Activated CD4-positive, alpha-beta T cell treated with anti-CD3 and anti-CD28 coated beads, Interleukin-2, Interleukin-6, amounts not matched to agents 100 ng/mL and 50 ng/mL, durations not matched to agents 16 hours and 8 hours (primary cell): ENCODE results near the gene LCLAT1.

Experiments
- DNase-seq: peaks from one replicate; pipeline ENCODE4 v3.0.0-alpha.2; 2020

LCLAT1 gene

DNA sequence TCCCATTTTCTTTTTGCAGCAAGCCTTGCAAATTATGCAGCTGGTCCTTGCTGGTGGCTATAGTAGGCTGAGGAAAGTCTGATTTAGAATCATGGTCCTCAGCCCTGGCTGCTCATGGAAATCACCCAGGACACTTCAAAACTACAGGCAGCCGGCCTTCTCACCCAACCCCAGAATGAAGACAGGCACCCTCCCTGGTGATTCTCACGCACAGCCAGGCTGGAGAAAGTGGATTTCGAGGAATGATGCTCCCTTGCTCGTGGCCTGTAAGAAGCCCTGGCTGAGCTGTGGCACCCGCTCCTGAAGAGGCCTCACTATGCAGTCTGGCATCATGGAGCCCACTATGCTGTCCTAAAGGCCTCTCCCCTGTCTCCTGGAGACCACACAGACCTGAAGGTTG lies 202.8 kb downstream of the LCLAT1 start:
- DNase-seq: no peak

DNA sequence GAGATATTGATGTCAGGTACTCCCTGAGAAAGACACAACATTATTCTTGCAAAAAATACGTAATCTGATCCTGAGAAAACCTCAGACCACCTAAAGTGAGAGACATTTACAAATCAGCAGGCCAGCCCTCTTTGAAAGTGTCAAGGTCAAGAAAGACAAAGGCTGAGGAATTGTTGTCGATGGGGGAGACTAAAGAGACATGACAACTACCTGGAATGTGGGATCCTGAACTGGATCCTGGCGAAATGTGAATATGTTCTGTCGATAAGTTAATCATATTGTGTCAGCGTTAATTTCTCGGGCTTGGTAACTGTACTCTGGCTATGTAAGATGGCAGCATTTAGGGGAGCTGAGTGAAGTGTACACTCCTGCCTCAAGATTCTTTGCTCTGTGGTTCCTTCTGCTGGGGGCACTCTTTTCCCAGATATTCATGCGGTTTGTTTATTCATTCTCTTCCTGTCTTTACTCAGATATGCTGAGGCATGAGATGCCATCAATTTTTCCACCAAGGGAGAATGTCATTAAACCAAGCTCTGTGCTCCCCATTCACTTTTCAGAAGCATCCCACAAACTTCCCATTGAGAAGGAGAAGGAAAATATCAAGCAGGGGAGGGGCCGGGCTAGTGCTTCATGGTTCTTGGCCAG lies 205.3 kb downstream of the LCLAT1 start:
- no peak for DNase-seq

DNA sequence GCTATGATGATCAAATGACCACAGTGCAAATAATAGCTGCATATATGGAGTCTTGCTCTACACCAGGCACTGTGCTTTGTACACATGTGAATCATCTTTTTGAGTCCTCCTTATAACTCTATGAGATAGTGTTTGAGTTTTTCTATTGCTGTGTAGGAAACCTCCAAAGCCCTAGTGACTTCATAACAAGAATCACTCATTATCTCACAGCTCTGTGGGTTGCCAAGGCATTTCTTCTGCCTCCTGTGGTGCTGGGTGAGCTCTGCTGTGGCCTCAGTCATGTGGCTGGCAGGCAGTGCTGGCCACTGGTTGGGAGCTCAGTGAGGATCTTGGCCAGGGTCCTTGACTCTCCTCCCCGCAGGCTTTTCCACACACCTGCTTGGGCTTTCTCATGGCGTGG lies 206.8 kb downstream of the LCLAT1 start:
- peak; percentile 23 for DNase-seq

DNA sequence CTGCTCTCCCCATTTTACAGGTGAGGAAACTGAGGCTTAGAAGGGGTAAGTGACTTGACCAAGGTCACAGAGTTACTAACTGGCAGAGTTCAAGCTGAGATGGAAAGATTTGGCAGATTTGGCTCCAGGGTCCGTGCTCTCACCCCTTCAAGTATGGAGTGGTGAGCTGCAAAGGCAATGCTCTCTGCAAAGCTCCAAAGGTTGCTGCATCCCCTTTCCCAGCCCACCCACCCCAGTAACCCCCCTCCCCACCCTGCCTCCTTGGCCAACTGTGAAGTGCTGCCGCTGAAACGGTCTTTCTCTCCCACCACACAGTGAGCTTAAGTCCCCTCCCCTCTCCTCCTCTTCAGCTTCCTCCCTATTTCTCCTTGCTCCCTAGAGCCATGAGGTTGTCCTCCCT lies 207.4 kb downstream of the LCLAT1 start:
- DNase-seq: no peak

DNA sequence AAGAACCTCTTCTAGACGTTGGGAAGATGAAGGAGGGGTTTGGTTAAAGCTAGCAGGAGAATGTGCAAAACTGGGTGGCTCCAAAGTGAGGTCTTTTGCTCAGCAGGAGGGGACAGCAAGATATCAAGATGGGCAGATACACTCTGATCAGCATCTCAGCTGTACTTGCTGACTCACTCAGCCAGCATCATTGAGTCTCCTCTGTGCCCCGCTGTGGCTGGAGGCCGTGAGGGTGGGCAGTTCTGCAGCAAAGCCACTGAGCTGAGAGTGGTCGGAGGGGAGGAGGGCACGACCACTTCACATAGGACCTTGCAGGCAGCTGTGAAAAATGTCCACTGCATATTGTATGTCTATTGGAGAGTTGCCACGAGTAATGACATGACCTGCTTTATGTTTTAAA lies 208.2 kb downstream of the LCLAT1 start:
- DNase-seq: no peak

DNA sequence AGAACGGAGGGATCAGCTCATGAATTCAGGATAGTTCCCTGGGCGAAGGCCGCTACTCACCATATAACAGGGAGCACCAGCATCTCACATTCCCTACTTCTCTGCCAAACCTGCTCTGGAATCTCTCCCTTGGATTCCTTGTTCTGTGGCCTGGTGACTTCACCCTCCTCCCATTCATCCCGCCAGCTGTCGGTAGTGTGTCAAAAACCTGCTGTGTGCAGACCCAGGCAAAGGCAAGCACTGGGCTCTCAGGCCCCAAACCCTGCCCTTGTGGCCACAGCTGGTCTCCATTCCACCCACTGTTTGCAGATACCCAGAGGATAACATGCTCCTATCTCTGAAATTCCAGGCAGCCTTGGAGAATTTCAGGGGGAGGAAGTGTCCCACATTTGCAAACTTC lies 208.6 kb downstream of the LCLAT1 start:
- DNase-seq: no peak

DNA sequence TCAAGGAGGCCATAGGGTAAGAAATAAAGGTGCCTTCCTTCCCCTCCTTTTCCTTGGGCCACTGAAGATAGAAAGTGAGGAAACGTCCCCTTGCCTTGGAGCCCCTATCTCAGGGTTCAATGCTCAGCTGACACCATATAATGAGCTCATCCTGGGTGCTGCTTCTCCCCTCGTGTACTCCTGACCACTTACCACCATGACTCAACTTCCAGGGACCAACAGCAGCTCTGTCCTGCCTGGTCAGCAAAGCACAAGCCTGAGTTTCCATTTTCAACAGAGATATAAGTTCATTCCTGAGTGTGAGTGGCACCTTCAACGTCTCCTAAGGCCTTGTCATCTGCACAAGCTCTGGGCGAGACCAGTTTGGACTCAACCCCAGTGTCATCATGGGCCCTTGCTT lies 209.0 kb downstream of the LCLAT1 start:
- no peak for DNase-seq

DNA sequence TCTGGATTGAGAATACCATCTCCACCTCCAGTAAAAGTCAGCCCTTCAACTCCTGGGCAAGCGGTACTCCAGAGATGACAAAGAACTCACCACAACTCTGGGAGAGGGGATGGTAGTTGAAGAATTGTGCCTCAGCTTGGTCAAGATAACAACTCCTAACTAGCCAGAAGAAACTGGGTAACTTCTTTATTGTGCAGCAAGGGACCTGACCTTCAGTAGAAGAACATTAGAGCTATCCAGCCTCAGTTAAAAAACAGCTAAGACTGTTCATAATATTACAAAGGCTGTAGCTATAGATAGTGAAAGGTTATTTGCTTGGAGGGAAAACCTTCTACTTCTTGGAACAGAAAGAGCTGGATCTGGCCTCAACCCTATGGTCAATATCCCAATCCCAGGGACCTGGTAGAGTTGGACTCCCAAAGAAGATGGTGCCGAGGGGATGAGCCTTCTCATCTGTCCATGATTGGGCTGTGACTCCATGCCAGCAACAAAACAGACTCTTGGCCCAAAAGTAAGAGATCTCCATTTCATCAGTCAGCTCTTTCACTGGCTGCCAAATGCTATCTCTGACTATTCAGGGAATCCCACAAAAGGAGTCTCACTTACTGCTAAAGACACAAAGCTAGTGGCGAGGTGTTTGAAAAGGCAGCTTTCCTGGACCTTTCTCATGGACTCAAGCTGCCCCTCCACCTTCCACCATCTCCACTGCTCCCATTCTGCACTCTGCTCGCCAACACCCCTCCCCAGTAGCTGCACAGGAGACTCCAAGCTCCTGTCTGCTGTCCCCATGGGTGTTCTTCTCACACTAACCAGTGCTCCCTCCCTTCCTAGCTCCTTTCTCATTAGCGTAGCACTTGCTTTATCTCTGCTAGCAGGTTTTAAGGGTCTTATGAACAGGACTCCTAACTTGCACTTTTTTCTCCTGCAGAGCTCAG lies 214.4 kb downstream of the LCLAT1 start:
- DNase-seq: no peak

DNA sequence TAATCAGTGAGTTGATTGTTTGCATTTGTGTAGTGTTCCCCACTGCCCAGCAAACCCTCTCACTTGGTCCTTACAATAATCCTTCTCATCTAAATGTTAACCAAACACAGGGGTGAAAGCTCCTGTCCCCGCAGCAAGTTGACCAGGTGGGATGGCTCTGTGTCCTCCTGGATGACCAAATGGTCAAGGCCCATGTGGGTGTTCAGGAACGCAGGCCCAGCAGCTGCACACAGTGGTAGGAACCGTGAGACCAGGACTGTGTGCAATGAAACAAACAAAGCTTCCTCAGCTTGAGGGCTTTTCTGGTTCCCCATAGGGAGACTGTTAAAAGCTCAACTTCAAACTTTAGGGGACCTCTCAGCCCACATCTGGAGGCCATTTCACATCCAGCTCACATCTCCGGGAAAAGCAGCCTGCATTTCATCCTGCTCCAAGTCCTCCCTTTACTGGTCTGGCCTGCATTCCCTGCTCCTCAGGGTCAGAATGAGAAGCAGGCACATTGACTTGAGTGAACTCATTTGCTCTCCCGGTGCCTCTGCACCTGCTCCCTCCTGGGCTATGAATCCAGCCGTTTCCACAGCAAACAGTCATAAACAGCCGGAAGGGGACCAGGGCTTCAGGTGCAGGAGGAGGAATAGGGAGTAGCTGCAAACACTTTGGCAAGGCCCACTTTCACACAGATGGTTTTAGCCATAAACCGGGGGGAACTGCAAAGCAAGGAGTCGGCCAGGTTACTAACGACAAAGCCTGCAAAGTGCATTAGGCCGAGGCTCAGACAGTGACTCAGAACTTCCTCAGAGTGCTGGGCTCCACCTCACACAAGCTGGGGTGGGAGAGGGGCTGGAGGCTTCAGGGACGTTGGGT lies 215.5 kb downstream of the LCLAT1 start:
- no peak for DNase-seq

DNA sequence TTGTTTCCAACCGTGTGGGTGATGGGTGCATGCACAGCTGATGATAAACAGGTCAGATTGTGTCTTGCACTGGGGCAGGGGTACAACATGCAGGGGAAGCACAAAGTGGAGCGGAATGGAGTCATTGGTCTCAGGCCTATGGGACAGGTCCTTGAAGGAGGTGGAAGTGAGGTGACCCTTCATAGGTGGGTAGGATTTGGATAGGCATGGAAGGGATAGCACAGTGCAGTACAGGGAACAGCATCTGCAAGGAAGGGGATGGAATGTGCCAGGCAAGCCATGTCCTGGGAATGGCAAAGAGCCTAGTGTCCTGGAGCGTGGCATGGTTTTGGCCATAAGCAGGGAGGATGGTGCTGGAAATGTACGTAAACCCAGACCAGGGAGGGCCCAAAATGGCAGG lies 216.3 kb downstream of the LCLAT1 start:
- no peak for DNase-seq

DNA sequence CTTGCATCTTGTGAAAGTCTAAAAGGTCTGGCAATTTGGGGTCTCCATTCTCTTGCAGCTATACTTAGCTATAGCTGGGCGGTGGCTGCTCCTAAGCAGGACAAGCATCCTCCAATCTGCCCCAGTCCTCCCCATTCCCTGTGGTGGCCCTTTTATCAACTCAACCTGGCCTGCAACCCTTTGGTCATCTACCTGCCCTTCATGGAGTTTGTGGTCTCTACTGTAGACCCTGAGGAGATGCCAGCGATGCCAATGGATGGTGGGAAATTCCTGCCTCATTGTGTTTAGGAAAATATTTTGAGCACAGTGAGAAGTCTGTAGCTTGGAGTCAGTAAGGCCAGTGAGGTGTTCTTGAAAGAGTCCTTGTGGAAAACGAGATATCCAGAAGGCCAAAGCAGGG lies 216.8 kb downstream of the LCLAT1 start:
- DNase-seq: no peak

DNA sequence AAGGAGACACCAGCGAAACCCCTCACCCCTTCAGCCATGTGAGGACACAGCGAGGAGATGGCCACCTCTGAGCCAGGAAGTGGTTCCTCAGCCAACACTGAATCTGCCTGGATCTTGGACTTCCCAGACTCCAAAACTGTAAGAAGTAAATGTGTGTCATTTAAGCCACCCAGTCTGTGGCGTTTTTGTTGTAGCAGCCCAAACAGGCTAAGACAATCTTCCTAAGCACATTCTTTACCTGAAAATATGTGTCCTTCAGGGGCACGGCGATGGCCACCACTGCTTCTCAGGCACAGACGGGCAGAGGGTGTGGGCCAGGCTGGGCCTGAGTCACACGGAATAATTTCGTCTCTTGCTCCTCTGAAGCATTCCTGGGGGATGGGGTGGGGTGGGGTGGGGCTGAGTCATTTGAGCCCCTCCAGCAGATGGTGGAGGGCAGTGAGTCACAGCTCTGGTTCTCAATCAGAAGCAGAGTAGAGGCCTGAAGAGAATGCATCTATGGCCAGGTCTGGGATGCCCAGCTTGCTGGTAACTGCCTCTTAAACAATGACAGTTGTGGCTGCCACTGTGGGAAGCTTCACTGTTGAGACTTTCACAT lies 217.8 kb downstream of the LCLAT1 start:
- DNase-seq: peak; percentile 20

DNA sequence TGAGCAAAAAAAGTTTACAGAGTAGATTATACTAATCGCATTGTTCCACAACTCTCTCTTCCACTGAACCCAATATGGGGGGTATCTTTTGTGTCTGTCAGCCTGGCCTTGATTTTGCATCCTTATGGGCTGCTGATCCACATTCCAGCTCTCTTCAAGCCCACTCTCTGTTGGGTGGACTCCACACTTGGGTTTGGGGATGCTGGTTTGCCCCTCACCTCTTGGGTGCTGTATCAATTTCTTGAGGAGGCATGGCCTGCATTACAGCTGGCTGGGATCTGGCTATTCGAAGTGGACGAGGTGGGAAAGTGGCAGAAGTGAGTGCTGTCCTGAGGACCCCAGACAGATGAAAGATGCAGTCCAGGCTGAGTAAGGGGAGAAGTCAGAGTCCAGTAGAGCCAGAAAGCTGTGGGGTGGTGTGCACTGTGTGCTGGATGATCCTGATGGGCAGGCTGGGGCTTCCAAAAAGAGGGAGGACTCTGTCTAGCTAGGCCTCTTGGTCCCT lies 218.8 kb downstream of the LCLAT1 start:
- no peak for DNase-seq

DNA sequence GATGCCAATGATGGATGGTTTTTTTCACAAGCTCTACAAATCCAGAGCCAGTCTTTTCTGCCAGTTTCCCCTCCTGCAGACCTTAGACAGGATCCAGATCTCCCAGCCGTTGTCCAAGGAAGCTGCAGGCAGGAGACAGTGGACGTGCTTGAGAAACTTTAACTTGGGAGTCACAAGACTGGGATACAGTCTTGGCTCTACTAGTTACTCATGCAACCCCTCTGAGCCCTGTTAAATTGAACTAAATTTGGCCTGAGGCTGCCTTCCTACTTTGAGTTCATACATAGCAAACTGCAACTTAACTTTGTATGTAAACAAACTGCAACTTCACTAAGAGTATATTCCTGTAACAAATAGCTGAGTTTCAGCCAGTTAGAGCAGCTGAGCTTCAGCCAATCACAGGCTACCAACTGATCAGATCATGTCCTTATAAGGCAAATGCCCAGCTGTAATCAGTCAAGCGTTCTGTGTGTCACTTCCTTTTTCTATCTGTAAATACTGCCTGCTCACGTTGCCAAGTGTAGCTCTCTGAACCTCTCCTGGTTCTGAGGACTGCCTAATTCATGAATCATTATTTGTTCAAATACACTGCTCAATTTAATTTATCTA lies 219.3 kb downstream of the LCLAT1 start:
- no peak for DNase-seq

DNA sequence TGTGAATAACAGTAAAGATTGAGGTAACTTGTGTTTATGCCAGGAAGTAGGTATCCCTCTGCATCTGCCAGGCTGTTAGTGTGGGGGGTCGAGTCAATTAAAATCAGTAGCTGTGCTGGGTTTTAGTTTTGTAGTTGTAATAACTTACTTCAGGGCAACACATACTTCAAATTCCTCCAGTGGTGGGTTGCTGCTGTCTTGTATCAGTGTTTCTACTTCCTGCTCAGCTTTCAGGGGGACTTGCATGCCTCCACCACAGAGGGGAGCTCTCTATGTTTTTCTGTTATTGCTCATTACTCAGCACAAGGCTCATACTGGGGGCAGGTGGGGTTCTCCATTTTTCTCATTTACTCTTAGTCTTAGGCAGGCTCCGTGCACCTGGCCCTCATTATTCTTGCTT lies 223.4 kb downstream of the LCLAT1 start:
- no peak for DNase-seq

DNA sequence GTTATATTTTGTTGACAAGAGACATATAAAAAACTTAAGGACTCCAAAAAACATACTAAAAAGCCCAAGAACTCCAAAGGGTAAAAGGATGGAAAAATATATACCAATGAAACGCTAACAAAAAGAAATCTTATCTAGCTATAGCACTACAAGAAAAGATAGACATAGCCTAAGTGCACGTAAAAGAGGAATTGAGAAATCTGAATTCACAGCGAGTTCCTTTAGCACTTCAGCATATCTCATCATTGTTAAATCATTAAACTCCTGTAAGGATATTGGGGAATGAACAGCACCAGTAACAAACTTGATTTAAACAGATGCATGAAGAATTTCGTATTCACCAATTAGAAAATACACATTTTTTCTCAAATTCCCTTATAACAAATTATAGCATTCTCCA lies 226.1 kb downstream of the LCLAT1 start:
- DNase-seq: no peak

DNA sequence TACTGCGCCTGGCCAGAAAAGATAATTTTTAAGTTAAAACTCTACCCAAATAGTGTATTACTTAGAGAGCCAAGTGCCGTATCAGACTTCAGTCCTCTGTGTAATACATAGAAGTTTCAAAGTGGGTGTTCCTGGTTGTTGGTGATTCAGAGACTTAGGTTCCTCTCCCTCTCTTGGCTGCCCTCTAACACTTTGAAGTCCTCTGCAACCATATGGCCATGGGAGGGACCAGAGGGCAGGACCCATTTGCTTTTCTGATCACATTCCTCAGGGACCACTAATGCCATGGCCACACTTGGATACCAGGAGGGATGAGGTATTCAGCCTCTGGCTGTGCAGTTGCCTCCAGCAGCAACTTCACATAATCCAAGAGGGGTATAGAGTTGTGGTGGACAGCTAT lies 228.7 kb downstream of the LCLAT1 start:
- no peak for DNase-seq

DNA sequence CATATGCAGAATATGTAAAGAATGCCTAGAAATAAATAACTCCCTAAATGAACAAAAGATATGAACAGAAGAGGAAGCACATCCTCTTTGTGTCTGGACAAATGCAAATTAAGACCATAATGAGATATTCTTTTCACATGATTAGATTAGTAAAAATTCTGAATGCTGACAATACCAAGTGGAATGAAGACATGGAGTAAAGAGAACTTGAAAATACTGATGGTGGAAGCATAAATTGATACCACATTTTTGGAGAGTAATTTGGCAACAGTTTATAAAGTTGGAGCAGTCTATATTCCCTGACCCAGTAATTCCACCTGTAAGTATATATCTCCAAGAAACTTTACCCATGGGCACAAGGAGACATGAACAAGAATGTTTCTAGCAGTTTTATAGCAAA lies 230.2 kb downstream of the LCLAT1 start:
- DNase-seq: no peak

DNA sequence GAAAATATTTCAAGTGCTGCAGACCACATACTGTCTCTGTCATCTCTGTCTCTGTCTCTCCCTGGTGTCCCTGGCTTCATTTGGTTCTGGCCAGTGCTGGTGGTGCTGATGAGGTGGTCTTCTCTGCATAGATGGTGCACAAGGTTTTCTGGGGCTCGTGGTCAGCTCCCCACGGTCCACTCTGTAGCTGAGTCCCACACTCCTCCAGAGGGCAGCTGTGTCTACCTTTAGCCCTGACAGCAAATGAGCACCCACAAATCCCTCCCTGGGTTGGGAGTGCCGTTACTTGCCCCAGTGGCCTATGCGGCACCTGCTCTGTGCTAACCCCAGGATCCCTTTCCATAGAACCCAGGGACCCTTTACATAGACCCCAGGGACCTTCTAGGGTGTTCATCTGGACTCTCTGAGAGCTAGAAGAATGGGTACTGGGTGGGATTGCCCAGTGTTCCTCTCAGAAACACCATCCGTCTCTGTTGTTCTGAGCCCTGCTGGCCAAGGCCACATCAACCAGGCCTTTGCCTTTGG lies 230.9 kb downstream of the LCLAT1 start:
- no peak for DNase-seq

DNA sequence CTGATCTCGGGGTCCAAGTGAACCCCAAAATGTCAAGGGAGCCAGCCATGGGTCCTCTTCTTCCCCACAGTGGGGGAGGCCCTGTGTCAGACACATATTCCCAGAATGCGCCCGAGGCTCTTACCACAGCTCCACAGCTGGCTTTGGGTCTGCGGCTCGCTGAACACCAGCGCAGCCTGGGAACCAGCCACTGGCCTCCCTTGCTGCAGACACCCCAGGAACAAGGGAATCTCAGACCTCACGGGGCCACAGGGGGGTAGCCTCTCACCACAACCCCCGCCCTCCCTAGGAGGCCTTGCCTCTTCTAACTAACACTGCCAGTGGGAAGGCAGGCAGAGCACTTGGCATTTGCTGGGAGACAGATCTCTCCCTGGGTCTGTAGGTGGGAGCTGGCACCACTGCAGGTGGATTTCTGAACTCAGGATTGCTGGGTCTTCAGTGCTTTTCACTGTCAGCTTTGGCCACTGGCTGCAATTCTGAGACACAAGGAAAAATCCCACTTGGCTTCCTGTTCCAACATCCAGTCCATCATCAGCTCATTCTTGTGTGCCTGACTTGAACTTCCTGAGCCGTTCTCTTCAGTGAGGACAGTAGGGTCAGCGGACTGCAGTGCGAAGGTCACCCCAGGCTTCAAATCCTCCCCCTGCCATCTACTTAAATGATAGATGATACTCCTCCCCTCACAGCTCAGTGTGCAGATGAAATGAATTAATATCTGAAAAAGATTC lies 231.5 kb downstream of the LCLAT1 start:
- DNase-seq: no peak

DNA sequence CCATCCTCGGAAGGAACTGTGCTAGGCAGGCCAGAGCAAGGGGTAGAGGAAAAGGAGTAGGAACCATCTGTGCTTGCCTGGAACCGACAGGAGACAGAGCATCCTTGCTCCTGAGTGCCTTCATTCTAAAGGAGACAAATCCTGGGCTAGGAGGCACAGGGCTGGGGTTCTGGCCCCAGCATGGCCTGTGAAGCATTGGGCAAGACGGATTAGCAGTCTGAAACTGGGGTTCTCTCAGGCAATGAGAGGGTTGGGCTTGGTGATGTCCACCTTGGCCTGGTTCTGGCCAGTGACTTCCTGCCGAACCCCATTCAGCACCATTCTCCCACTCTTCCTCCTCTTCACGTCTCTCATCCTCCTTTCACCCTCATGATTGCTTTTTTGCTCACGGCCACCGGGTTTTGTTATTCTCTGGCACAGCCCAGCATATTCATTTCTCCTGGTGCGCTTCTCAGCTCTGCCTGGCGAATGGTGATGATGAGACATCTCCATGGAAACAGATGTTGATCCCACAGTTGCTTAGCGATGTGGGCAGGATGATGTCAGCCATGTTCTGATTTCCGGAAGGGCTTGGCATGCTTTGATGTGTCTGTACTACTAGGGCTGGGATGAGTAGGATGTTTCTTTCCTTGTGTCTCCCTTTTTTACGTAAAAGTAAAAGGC lies 232.5 kb downstream of the LCLAT1 start:
- peak; percentile 22 for DNase-seq
